HepG2 (cell line): ENCODE measurements around the gene FLVCR1. TPM values are rescaled to one million over a fixed set of nuclear protein-coding genes. Genes with fewer than 3 reads are reported as not detected.
A peak's percentile ranks its signal among the peaks of the same experiment; 100 is the strongest.

ENCODE experiments used
- ATAC-seq: fragments of 200-7000 bp; cut with Tn5 transposase; 3 replicates; pipeline ENCODE4 v1.9.1; 2020; ENCODE audit warnings: mild to moderate bottlenecking, moderate library complexity
- BruUV-seq: library from RNA; stranded (reverse); fragments of 400-500 nt; replicated peaks from 2 replicates; lab custom pipeline; 2021; lab: Mats Ljungman, UMichigan
- CTCF ChIA-PET: fragments of 300-600 bp; formaldehyde crosslinking; extraction: SDS; loops from one replicate; lab custom pipeline; 2021; ENCODE audit warnings: low total read pairs, inconsistent platforms, low intra/inter-chr PET ratio; lab: Yijun Ruan, JAX
- POLR2A ChIA-PET: fragments of 350-600 bp; sonication (Branson Sonifier 250); formaldehyde crosslinking; loops from one replicate; lab custom pipeline; 2020; ENCODE audit warnings: antibody characterized with exemption, inconsistent platforms; lab: Yijun Ruan, JAX
- DNase-seq: peaks from one replicate; pipeline ENCODE4 v3.0.0-alpha.2; 2015; ENCODE audit warnings: low spot score
- FAIRE-seq: peaks from 3 replicates; lab custom pipeline; 2011; peaks lifted over from hg19 to GRCh38; lab: Jason Lieb, UNC
- H2AFZ ChIP-seq: one replicate; pipeline ENCODE4 v1.6.1; 2011; ENCODE audit warnings: low read length, inconsistent platforms
- H3K27ac ChIP-seq: fragments of 300-600 bp; 3 replicates; pipeline ENCODE4 v1.8.0; 2011; ENCODE audit warnings: mixed run types, mild to moderate bottlenecking, mixed read lengths, low read length, inconsistent platforms; ENCODE audit not compliant: insufficient read depth; ENCODE audit errors: extremely low read length
- H3K27me3 ChIP-seq, 2 experiments: fragments of 200-600 bp in 1 of 2; 2 replicates in 1 of 2; 3 replicates in 1 of 2; pipeline versions ENCODE4 v1.6.0 to v1.8.0; 2011; ENCODE audit warnings: low read length in 2 of 2, mild to moderate bottlenecking in 2 of 2, moderate library complexity in 2 of 2, inconsistent platforms in 1 of 2; ENCODE audit not compliant: insufficient read depth in 2 of 2, control insufficient read depth in 1 of 2
- H3K36me3 ChIP-seq, 2 experiments: fragments of 200-600 bp in 1 of 2; replicated peaks in 1 of 2; 2 replicates in 1 of 2; 3 replicates in 1 of 2; pipeline versions ENCODE4 v1.5.1 to v1.8.0; 2011; ENCODE audit warnings: low read length in 2 of 2, inconsistent platforms in 1 of 2; ENCODE audit not compliant: insufficient read depth in 2 of 2, control insufficient read depth in 1 of 2
- H3K4me1 ChIP-seq: 2 replicates; pipeline ENCODE4 v1.5.1; 2012; ENCODE audit warnings: low read length, inconsistent platforms; ENCODE audit not compliant: insufficient read depth
- H3K4me2 ChIP-seq: 2 replicates; pipeline ENCODE4 v1.6.0; 2011; ENCODE audit warnings: low read depth, low read length, inconsistent platforms
- H3K4me3 ChIP-seq, 3 experiments: fragments of 200-600 bp in 1 of 3; sonication (generic), shearing (Covaris generic) in 1 of 3; replicated peaks in 1 of 3; 2 replicates each; pipeline ENCODE4 v1.5.1; 2011 to 2016; ENCODE audit warnings: low read length in 3 of 3, inconsistent platforms in 2 of 3, low read depth in 2 of 3, mild to moderate bottlenecking in 2 of 3, control low read depth in 1 of 3, mixed read lengths in 1 of 3; ENCODE audit not compliant: insufficient read depth in 1 of 3
- H3K79me2 ChIP-seq: one replicate; pipeline ENCODE4 v1.6.1; 2011; ENCODE audit warnings: low read length, inconsistent platforms; ENCODE audit not compliant: insufficient read depth
- H3K9ac ChIP-seq: 2 replicates; pipeline ENCODE4 v1.6.0; 2011; ENCODE audit warnings: mild to moderate bottlenecking, low read depth, low read length, inconsistent platforms; ENCODE audit not compliant: insufficient read depth
- H3K9me3 ChIP-seq: 2 replicates; pipeline ENCODE4 v1.5.1; 2012; ENCODE audit warnings: mild to moderate bottlenecking, low read length
- H4K20me1 ChIP-seq: 2 replicates; pipeline ENCODE4 v1.6.0; 2011; ENCODE audit warnings: inconsistent platforms, mild to moderate bottlenecking, low read length, moderate library complexity; ENCODE audit not compliant: insufficient read depth
- AHR ChIP-seq: IDR thresholded peaks from 2 replicates; pipeline ENCODE4 v1.6.1; 2018; ENCODE audit warnings: missing genetic modification reagents, missing compliant biosample characterization
- CHD4 ChIP-seq: fragments of 200-600 bp; sonication (generic); IDR thresholded peaks from 2 replicates; pipeline ENCODE4 v1.7.0; 2017; ENCODE audit warnings: mild to moderate bottlenecking, low read length, borderline replicate concordance
- EZH2 ChIP-seq: conservative IDR thresholded peaks from 2 replicates; pipeline ENCODE4 v1.6.1; 2012; ENCODE audit warnings: mild to moderate bottlenecking, low read depth, low read length, moderate library complexity
- FOXC1 ChIP-seq: sonication (generic); formaldehyde crosslinking; IDR thresholded peaks from 2 replicates; pipeline ENCODE4 v1.8.0; 2022; ENCODE audit warnings: mild to moderate bottlenecking, missing genetic modification reagents, borderline replicate concordance
- GLMP ChIP-seq: sonication (generic); formaldehyde crosslinking; IDR thresholded peaks from 2 replicates; pipeline ENCODE4 v1.9.0; 2021; ENCODE audit warnings: missing genetic modification reagents, mild to moderate bottlenecking, borderline replicate concordance
- HMGA1 ChIP-seq: sonication (generic); formaldehyde crosslinking; conservative IDR thresholded peaks from 2 replicates; pipeline ENCODE4 v1.4.0; 2020; ENCODE audit warnings: missing genetic modification reagents
- PRPF4 ChIP-seq: fragments of 200-400 bp; formaldehyde crosslinking; IDR thresholded peaks from 2 replicates; pipeline ENCODE4 v1.6.1; 2016; ENCODE audit warnings: low read length, low read depth; ENCODE audit not compliant: poor library complexity, severe bottlenecking
- SMC3 ChIP-seq: IDR thresholded peaks from 2 replicates; pipeline ENCODE4 v1.6.1; 2011; ENCODE audit warnings: low read length, improper control_type of control experiment
- SOX6 ChIP-seq, 2 experiments: fragments of 450-650 bp in 1 of 2; sonication (generic) in 1 of 2; formaldehyde crosslinking in 1 of 2; IDR thresholded peaks; 2 replicates each; pipeline versions ENCODE4 v1.4.0 to v1.6.1; 2017 to 2020; ENCODE audit warnings: antibody characterized with exemption in 1 of 2, mild to moderate bottlenecking in 1 of 2, missing genetic modification reagents in 1 of 2
- SRSF4 ChIP-seq: fragments of 200-400 bp; formaldehyde crosslinking; IDR thresholded peaks from one replicate; pipeline ENCODE4 v1.6.1; 2018; ENCODE audit warnings: mild to moderate bottlenecking, low read depth, low read length, moderate library complexity; ENCODE audit not compliant: poor library complexity, severe bottlenecking
- STAG1 ChIP-seq: sonication (generic); formaldehyde crosslinking; IDR thresholded peaks from 2 replicates; pipeline ENCODE4 v1.4.0; 2020; ENCODE audit warnings: missing genetic modification reagents
- YY1 ChIP-seq: IDR thresholded peaks from 2 replicates; pipeline ENCODE4 v1.6.1; 2011; ENCODE audit warnings: low read length, low read depth, moderate library complexity, mild to moderate bottlenecking; ENCODE audit not compliant: insufficient read depth, insufficient replicate concordance
- ZNF580 ChIP-seq: IDR thresholded peaks from 2 replicates; pipeline ENCODE4 v1.6.1; 2016; ENCODE audit warnings: low read depth, borderline replicate concordance
- ZNF761 ChIP-seq: sonication (generic); formaldehyde crosslinking; conservative IDR thresholded peaks from 2 replicates; pipeline ENCODE4 v1.4.0; 2020; ENCODE audit warnings: mild to moderate bottlenecking, missing genetic modification reagents
- WGBS: methylation state at CpG from one replicate; pipeline ENCODE4 v1.1.6; 2017; ENCODE audit warnings: low lambda C conversion rate; 5-methylcytosine and 5-hydroxymethylcytosine counted together
- in situ Hi-C: cut with HindIII; loops from 2 replicates; pipeline ENCODE4 v1.10.0; 2017; ENCODE audit warnings: low pct_unique_long_range_greater_than_20kb; ENCODE audit not compliant: extremely low pct_ligation_motif_present
- intact Hi-C: fragments of 100-400 bp; cut with micrococcal nuclease; formaldehyde crosslinking; loops from one replicate; pipeline ENCODE4 v1.10.0; 2022; ENCODE audit not compliant: unreplicated experiment
- polyA plus RNA-seq, 8 experiments: library from polyadenylated mRNA; depleted of rRNA in 3 of 8; stranded (reverse) in 7 of 8; unstranded in 1 of 8; fragments of >200 nt; fragmentation: Illumina TruSeq in 4 of 8; extraction: Trizol in 4 of 8; gene quantifications; 2 replicates each; pipeline versions ENCODE4 v1.2.1 to v1.2.3, GENCODE V29; 2011 to 2016; ENCODE audit warnings: low read depth in 4 of 8, missing spikeins in 1 of 8, mixed read lengths in 1 of 8; ENCODE audit not compliant: insufficient read depth in 1 of 8
- total RNA-seq, 5 experiments: library from RNA; depleted of rRNA; stranded (reverse); fragments of >200 nt; fragmentation: Illumina TruSeq; extraction: Trizol; gene quantifications; 2 replicates each; pipeline ENCODE4 v1.2.3, GENCODE V29; 2016; ENCODE audit warnings: low read depth in 1 of 5
- TF ChIP-seq, protein P1 (sequence below): sonication (generic); formaldehyde crosslinking; IDR thresholded peaks from 2 replicates; pipeline ENCODE4 v1.4.0; 2020; ENCODE audit warnings: missing genetic modification reagents
- TF ChIP-seq, protein P2 (sequence below): sonication (generic); formaldehyde crosslinking; conservative IDR thresholded peaks from 2 replicates; pipeline ENCODE4 v1.5.0; 2020; ENCODE audit warnings: missing genetic modification reagents
- TF ChIP-seq, protein P3 (sequence below): sonication (generic); formaldehyde crosslinking; IDR thresholded peaks from 2 replicates; pipeline ENCODE4 v1.5.0; 2020; ENCODE audit warnings: mild to moderate bottlenecking, missing genetic modification reagents, moderate library complexity

FLVCR1 gene
- total and polyA plus RNA-seq, 2 of the 13 experiments (the other 11 are each of a cell fraction or from before 2014, with no cell fraction given) = 14.8 to 39.8 TPM

DNA sequence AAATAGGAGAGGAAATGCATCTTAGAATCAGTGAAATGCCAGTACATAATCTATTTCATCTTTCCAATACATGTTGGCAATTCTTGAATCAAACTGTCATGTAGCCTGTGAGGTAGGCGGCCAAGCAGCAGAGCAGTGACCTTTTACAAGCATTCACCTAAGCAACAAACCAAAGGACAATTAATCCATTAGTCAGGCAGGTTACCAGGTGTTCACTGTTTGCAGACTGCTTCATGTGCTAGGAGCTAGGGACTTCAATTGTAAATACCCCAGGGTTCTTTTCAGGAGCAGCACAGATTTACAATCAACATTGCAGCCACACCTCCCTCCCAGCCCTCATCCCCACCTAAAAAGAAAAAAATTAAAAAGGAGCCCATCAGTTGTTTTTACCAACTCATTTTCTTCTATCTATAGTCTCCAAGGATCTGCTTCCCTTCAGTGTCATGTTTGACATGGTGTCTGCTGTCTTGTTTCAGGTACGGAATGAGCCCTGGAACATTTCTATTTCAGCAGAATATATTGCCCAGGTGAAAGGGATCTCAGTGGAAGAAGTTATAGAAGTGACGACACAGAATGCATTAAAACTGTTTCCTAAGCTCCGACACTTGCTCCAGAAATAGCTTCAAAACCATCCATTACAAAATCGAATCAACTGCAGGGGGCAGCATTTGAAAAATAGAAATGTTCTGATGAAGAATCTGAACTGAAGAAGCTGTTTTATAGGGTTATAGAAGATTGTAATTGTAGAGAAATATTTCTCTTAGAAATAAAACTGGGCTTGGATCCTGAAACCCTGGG is 43.3 kb upstream of the FLVCR1 start:
- CTCF ChIA-PET = no interaction called here
- TF ChIP-seq EZH2 (no peak), SOX6 (IDR thresholded peaks at IDR 0.05) (no peak), SOX6 (CRISPR knock-in tag; IDR thresholded peaks at IDR 0.05) (no peak), HMGA1 (CRISPR knock-in tag) (no peak), CHD4 (no peak), AHR (no peak), FOXC1 (CRISPR knock-in tag) (no peak), GLMP (CRISPR knock-in tag) (no peak), PRPF4 (no peak), STAG1 (CRISPR knock-in tag) (peak; percentile 63), ZNF761 (CRISPR knock-in tag) (no peak), SMC3 (peak; percentile 46), ZNF580 (CRISPR knock-in tag) (no peak), SRSF4 (no peak), YY1 (no peak)
- TF ChIP-seq, protein P1, sequence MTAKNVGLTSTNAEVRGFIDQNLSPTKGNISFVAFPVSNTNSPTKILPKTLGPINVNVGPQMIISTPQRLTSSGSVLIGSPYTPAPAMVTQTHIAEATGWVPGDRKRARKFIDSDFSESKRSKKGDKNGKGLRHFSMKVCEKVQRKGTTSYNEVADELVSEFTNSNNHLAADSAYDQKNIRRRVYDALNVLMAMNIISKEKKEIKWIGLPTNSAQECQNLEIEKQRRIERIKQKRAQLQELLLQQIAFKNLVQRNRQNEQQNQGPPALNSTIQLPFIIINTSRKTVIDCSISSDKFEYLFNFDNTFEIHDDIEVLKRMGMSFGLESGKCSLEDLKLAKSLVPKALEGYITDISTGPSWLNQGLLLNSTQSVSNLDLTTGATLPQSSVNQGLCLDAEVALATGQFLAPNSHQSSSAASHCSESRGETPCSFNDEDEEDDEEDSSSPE (CRISPR knock-in tag) = no peak
- TF ChIP-seq, protein P2, sequence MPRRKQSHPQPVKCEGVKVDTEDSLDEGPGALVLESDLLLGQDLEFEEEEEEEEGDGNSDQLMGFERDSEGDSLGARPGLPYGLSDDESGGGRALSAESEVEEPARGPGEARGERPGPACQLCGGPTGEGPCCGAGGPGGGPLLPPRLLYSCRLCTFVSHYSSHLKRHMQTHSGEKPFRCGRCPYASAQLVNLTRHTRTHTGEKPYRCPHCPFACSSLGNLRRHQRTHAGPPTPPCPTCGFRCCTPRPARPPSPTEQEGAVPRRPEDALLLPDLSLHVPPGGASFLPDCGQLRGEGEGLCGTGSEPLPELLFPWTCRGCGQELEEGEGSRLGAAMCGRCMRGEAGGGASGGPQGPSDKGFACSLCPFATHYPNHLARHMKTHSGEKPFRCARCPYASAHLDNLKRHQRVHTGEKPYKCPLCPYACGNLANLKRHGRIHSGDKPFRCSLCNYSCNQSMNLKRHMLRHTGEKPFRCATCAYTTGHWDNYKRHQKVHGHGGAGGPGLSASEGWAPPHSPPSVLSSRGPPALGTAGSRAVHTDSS (CRISPR knock-in tag) = no peak
- TF ChIP-seq, protein P3, sequence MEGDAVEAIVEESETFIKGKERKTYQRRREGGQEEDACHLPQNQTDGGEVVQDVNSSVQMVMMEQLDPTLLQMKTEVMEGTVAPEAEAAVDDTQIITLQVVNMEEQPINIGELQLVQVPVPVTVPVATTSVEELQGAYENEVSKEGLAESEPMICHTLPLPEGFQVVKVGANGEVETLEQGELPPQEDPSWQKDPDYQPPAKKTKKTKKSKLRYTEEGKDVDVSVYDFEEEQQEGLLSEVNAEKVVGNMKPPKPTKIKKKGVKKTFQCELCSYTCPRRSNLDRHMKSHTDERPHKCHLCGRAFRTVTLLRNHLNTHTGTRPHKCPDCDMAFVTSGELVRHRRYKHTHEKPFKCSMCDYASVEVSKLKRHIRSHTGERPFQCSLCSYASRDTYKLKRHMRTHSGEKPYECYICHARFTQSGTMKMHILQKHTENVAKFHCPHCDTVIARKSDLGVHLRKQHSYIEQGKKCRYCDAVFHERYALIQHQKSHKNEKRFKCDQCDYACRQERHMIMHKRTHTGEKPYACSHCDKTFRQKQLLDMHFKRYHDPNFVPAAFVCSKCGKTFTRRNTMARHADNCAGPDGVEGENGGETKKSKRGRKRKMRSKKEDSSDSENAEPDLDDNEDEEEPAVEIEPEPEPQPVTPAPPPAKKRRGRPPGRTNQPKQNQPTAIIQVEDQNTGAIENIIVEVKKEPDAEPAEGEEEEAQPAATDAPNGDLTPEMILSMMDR (CRISPR knock-in tag) = peak; percentile 44

More for the DNA sequence above, 43.3 kb upstream of the FLVCR1 start:
- Histone ChIP-seq H3K27me3 (no peaks in the 10 kb centered on the region), H3K4me1 (peaks cover 41% of the 10 kb centered on the region), H3K4me3 (no peak overlapping the region), H3K79me2 (no peaks in the 10 kb centered on the region), H3K27ac (no peak overlapping the region), H3K9ac (no peak overlapping the region), H3K4me2 (no peak overlapping the region), H2AFZ (no peak overlapping the region), H4K20me1 (no peaks in the 10 kb centered on the region), H3K9me3 (no peaks in the 10 kb centered on the region), H3K36me3 (no peaks in the 10 kb centered on the region)
- POLR2A ChIA-PET = interaction anchor here (1.1 to 1.8 kb wide), 3 partner anchors 13 to 43 kb away, joined by 4 to 7 read pairs (median 6); partner anchors contain the start of genes FLVCR1, NSL1 and TATDN3
- BruUV-seq = no TSS peak
- no peak for FAIRE-seq
- in situ Hi-C loops (loop anchor here (5.0 to 10.0 kb wide), 2 partner anchors 43 to 180 kb away; partner anchors contain the start of gene FLVCR1), intact Hi-C loops (loop anchor here (10.0 kb wide), 2 partner anchors 100 to 180 kb away; no protein-coding TSS in a partner anchor)
- peak; percentile 25 for DNase-seq
- WGBS = 78% methylated on average over 5 of the region's 5 CpGs
- ATAC-seq = no peak
